HG03469 (cell line): ENCODE data around the gene TSPAN14.
"Not testable (repeated sequence)": the region's sequence is repeated elsewhere in the genome, so short reads cannot be mapped to it uniquely, and the experiment has no call there.

Experiments used
- ATAC-seq: cut with Tn5 transposase; IDR thresholded peaks from one replicate; pipeline ENCODE4 v1.9.1; 2021; ENCODE audit warnings: mild to moderate bottlenecking, moderate library complexity, moderate number of reproducible peaks; ENCODE audit not compliant: unreplicated experiment

The TSPAN14 gene

GRCh38 chr10:80468002-80468401 lies 13.9 kb downstream of the TSPAN14 start:
- ATAC-seq = no peak

GRCh38 chr10:80468806-80469421 lies 14.8 kb downstream of the TSPAN14 start:
- no peak for ATAC-seq

DNA sequence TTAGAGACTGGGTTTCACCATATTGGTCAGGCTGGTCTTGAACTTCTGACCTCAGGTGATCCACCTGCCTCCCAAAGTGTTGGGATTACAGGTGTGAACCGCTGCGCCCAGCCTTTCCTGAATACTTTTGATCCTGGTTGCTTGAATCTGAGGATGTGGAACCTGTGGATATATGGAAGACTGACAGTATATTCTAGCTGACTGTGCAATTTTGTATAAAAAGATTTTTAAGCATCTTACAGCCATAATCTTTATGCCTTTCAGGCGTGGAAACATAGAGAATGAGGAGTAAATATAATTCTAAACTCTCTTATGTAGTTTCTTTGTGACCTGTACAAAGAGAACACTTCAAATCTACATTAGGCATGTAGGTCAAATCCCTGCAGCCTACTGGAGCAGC lies 16.2 kb downstream of the TSPAN14 start:
- ATAC-seq = no peak

DNA sequence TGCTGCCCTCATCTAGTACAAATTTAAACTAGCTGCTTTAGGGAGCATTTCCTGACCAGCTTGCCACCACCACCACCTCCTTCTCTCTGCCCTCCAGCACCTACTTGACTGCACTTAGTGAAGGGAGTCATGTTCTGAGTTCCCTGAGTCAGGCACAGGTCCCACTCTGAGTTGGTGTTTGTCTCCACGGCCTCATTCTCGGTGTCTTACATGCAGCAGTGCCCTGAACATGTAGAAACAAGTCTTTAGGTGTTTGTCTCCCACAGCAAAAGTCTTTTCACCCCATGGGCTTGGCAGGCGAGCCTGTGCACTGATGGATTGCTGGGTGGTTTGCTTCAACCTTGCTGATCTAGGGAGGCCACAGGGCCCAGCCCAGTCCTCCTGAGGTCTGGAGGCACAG lies 16.9 kb downstream of the TSPAN14 start:
- ATAC-seq = no peak

- ATAC-seq = peak; percentile 26
These were observed 17.7 kb downstream of the TSPAN14 start for GRCh38 chr10:80471715-80472233.

- ATAC-seq = peak; percentile 95
These were observed 18.4 kb downstream of the TSPAN14 start for GRCh38 chr10:80472234-80473095.

GRCh38 chr10:80473096-80473657 lies 19.1 kb downstream of the TSPAN14 start:
- ATAC-seq = no peak

GRCh38 chr10:80473692-80474596 lies 19.8 kb downstream of the TSPAN14 start:
- ATAC-seq = no peak

DNA sequence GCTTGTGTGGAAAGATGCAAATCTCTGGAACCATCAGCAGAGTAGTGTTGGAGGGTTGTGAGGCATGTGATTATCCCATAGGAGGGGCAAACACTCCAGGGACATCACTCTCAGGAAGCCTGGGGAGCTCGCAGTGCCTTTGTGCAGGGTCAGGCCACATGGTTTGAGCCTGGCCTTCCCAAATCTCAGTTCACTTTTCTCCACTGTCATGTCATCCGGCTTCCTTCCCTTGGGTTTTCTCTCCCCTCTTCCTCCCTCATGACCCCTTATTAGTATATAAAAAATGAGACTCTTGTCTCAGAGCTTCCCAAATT lies 20.4 kb downstream of the TSPAN14 start:
- ATAC-seq = no peak

DNA sequence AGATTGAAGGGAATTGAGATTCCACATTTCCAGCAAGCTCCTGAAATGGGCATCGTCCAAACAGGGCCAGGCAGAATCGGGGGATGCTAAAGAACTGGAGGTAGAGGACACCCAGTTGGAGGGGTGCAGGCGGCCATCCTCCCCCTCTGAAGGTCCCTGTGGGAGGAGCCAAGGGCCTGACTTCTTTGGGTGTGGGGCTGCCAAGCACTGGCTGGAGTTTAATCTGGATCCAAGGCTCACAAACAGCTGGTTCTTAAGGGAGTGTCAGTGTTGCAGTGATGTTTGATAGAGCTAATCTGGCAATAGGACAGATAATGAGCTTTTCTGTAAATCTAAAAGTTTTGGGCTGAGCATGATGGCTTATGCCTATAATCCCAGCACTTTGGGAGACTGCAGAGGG lies 20.8 kb downstream of the TSPAN14 start:
- no peak for ATAC-seq

DNA sequence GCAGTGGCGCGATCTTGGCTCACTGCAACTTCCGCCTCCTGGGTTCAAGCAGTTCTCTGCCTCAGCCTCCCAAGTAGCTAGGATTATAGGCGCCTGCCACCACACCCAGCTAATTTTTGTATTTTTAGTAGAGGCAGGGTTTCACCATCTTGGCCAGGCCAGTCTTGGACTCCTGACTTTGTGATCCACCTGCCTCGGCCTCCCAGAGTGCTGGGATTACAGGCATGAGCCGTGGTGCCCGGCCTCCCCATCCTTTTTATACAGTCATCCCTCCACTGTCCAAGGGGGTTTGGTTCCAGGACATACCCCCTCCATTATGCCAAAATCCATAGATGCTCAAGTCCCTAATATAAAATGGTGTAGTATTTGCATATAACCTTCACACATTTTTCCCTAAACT lies 21.5 kb downstream of the TSPAN14 start:
- ATAC-seq = not testable (repeated sequence)

DNA sequence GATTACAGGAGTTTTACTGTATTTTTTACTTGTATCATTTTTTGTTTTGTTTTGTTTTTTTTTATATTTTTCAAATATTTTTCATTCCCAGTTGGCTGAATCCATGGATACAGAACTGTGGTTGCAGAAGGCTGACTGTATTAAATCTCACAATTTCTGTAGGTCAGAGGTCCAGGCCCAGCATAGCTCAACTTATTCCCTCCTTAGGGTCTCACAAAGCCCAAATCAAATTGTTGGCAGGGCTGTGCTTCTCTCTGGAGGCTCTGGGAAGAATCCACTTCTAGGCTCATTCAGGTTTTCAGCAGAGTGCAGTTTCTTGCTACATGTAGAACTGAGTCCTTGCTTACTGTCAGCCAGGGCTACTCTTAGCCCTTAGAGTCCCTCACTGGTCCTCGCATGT lies 22.6 kb downstream of the TSPAN14 start:
- no peak for ATAC-seq

DNA sequence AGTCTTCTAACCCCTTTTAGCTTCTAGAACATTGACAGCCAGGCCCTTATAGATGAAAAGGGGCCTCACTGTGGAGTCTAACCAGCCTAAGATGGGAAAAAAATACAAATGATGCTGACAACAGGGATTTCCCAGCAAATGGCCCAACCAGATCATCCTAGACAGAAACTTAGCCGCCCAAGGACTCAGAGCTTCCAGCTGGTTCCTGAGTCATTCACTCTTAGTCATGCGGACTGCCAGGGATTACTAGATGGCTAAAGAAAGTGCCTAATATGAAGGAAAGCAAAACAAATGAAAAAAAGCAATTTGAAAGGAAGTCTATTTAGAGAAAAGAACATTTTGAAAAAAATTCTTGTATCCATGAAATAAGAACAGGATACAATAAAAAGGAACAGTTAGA lies 23.7 kb downstream of the TSPAN14 start:
- ATAC-seq = no peak

DNA sequence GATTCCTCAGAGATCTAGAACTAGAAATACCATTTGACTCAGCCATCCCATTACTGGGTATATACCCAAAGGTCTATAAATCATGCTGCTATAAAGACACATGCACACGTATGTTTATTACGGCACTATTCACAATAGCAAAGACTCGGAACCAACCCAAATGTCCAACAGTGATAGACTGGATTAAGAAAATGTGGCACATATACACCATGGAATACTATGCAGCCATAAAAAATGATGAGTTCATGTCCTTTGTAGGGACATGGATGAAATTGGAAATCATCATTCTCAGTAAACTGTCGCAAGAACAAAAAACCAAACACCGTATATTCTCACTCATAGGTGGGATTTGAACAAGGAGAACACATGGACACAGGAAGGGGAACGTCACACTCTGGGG lies 26.3 kb downstream of the TSPAN14 start:
- not testable (repeated sequence) for ATAC-seq

DNA sequence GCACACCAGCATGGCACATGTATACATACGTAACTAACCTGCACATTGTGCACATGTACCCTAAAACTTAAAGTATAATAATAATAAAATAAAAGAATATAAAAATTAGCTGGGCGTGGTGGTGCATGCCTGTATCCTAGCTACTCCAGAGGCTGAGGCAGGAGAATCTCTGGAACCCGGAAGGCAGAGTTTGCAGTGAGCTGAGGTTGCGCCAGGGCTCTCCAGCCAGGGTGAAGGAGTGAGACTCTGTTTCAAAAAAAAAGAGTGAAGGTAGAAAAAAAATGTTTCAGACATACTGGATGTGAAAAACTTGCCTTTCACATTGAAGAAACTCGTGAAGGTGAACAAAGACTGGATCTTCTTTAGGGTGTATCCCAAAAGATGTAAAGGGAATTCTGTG lies 26.7 kb downstream of the TSPAN14 start:
- ATAC-seq = no peak

GRCh38 chr10:80484243-80484642 lies 30.1 kb downstream of the TSPAN14 start:
- no peak for ATAC-seq

DNA sequence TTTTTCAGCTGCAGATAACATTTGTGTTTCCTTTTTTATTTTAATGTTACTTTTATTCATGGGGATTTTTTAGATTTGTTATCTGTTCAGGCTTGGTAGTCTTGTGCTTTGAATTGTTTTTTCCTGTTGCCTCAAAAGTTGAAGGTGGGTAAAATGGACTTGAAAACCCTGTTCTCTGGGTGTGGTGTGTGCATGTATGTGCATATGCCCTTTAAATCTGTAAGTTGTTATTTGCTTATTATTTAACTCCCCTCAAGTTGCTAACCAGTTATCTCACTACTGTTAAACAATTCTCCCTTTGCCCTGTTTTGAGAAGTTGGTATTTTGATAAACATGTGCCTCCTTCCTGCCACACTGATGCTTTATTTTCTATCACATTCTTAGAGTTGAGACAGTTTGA lies 30.6 kb downstream of the TSPAN14 start:
- no peak for ATAC-seq

- no peak for ATAC-seq
These were observed 31.2 kb downstream of the TSPAN14 start for GRCh38 chr10:80485076-80485945.

GRCh38 chr10:80485946-80486764 lies 32.0 kb downstream of the TSPAN14 start:
- ATAC-seq = no peak
